HL-60 (cell line): ENCODE measurements around the gene MAP2.

Experiments
- GABPA ChIP-seq: IDR thresholded peaks from 2 replicates; pipeline ENCODE4 v1.6.1; 2012; ENCODE audit warnings: low read depth
- TF ChIP-seq, protein P1 (sequence below): IDR thresholded peaks from one replicate; pipeline ENCODE4 v1.5.1; 2011; ENCODE audit warnings: low read length, control low read depth, inconsistent platforms; ENCODE audit not compliant: insufficient read depth

DNA sequence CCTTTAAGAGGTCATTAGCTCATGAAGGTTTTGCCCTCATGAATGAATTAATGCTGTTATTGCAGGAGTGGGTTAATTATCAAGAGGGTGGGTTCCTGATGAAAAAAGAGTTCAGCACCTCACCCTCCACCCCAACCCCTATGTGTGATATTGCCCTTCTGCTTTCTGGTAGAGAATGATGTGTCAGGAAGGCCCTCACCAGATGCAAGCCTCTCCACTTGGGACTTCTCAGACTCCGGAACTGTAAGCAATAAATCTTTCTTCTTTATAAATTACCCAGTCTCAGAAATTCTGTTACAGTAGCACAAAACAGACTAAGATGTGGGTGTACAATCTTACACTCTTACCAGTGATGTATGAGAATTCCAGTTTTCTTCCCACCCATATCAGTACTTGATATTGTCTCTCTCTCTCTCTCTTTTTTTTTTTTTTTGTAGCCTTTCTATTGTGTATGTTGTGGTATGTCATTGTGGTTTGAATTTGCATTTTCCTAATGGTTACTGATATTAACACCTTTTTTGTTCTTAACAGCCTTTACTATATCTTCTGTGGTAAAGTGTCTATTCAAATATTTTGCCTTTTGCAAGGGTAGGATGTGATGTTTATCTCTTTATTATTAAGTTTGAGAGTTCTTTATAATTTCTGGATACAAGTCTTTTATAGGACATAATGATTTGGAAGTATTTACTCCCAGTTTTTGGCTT lies 10.4 kb upstream of the MAP2 start:
- TF ChIP-seq, protein P1, sequence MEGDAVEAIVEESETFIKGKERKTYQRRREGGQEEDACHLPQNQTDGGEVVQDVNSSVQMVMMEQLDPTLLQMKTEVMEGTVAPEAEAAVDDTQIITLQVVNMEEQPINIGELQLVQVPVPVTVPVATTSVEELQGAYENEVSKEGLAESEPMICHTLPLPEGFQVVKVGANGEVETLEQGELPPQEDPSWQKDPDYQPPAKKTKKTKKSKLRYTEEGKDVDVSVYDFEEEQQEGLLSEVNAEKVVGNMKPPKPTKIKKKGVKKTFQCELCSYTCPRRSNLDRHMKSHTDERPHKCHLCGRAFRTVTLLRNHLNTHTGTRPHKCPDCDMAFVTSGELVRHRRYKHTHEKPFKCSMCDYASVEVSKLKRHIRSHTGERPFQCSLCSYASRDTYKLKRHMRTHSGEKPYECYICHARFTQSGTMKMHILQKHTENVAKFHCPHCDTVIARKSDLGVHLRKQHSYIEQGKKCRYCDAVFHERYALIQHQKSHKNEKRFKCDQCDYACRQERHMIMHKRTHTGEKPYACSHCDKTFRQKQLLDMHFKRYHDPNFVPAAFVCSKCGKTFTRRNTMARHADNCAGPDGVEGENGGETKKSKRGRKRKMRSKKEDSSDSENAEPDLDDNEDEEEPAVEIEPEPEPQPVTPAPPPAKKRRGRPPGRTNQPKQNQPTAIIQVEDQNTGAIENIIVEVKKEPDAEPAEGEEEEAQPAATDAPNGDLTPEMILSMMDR, result no peak
- TF ChIP-seq GABPA, result no peak
